K562 (cell line): Measurements from ENCODE around the gene FAM174B.

Experiments used
- GABPA ChIP-seq: fragments of 200-800 bp; sonication (Bioruptor generic); conservative IDR thresholded peaks from 2 replicates; pipeline ENCODE4 v1.6.1; 2016; ENCODE audit warnings: low read depth, missing genetic modification characterization, missing compliant biosample characterization
- KLF13 ChIP-seq: fragments of 450-650 bp; IDR thresholded peaks from 2 replicates; pipeline ENCODE4 v1.6.1; 2016; ENCODE audit warnings: missing genetic modification characterization, low read depth, mild to moderate bottlenecking, missing compliant biosample characterization, moderate library complexity, borderline replicate concordance
- MEF2A ChIP-seq: IDR thresholded peaks from 2 replicates; pipeline ENCODE4 v1.6.1; 2011; ENCODE audit warnings: low read depth, mild to moderate bottlenecking, low read length, moderate library complexity; ENCODE audit not compliant: control insufficient read depth
- MEIS2 ChIP-seq: fragments of 450-650 bp; IDR thresholded peaks from 2 replicates; pipeline ENCODE4 v1.6.1; 2014; ENCODE audit warnings: mild to moderate bottlenecking; ENCODE audit not compliant: partially characterized antibody
- SIN3A ChIP-seq, 2 experiments: fragments of 150-350 bp in 1 of 2; IDR thresholded peaks; 2 replicates each; pipeline ENCODE4 v1.6.1; 2011 to 2016; ENCODE audit warnings: borderline replicate concordance in 2 of 2, low read depth in 2 of 2, low read length in 2 of 2, mild to moderate bottlenecking in 2 of 2, moderate library complexity in 2 of 2; ENCODE audit not compliant: control insufficient read depth in 1 of 2
- STAT6 ChIP-seq: sonication (generic); formaldehyde crosslinking; IDR thresholded peaks from 2 replicates; pipeline ENCODE4 v1.8.1; 2023; ENCODE audit warnings: mild to moderate bottlenecking, missing genetic modification reagents
- TCF3 ChIP-seq: sonication (generic); formaldehyde crosslinking; IDR thresholded peaks from 2 replicates; pipeline ENCODE4 v1.4.0; 2020; ENCODE audit warnings: mild to moderate bottlenecking, missing genetic modification reagents
- ZNF766 ChIP-seq: fragments of 200-800 bp; sonication (Bioruptor generic); conservative IDR thresholded peaks from 2 replicates; pipeline ENCODE4 v1.6.1; 2016; ENCODE audit warnings: missing genetic modification characterization, missing compliant biosample characterization

DNA sequence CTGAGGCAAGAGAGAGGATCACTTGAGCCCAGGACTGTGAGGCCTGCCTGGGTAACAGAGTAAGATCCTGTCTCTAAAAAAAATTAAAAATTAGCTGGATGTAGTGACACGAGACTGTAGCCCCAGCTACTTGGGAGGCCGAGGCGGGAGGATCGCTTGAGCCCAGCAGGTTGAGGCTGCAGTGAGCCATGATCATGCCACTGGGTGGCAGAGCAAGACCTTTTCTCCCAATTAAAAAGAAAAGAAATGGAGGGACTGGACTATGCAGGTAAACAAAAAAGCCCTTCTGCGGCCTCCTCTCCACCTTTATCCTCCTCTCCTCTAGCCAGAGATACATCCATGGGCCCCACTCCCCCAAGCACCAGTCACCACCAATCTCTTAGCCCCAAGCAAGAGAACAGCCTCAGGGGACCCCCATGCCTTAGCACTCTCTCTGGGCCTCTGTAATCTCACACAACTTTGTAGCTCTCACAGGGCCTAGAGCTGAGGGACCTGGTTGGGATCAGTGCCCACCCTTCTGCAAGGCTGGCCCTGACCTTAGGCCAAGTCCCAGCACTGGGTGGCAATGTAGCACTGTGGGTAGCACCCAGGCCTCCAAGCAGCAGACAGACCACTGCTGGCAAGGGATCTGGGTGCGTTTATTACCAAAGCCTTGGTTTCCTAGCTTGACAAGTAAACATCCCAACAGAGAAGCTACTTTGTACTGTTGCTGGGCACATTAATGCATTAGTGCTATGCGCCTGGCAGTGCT lies 43.4 kb downstream of the FAM174B start:
- TF ChIP-seq TCF3 (CRISPR knock-in tag) (no peak), SIN3A (IDR thresholded peaks at IDR 0.05; ENCODE audit: borderline replicate concordance in 2 of 2, control insufficient read depth in 1 of 2, low read depth in 2 of 2, low read length in 2 of 2) (no peak), KLF13 (tag) (no peak), MEF2A (no peak), ZNF766 (CRISPR knock-in tag) (no peak), STAT6 (CRISPR knock-in tag) (no peak), GABPA (tag) (no peak), MEIS2 (no peak)
